GM12801 (cell line): ENCODE results near the gene RIN2.

Experiments
- CTCF ChIP-seq: IDR thresholded peaks from one replicate; pipeline ENCODE4 v1.5.1; 2011; ENCODE audit warnings: control low read depth; ENCODE audit not compliant: insufficient read length; ENCODE audit errors: extremely low read depth

RIN2 gene

GRCh38 chr20:19781235-19781634, 23.2 kb downstream of the RIN2 start:
- TF ChIP-seq CTCF, result no peak

- TF ChIP-seq CTCF, result no peak
These were observed 24.6 kb downstream of the RIN2 start for GRCh38 chr20:19782669-19783068.

- no peak for TF ChIP-seq CTCF
These were observed 25.9 kb downstream of the RIN2 start for GRCh38 chr20:19783966-19784401.

- TF ChIP-seq CTCF, result no peak
These were observed 26.6 kb downstream of the RIN2 start for GRCh38 chr20:19784511-19785172.

GRCh38 chr20:19785173-19785982, 27.3 kb downstream of the RIN2 start:
- no peak for TF ChIP-seq CTCF

GRCh38 chr20:19785983-19786285, 27.9 kb downstream of the RIN2 start:
- TF ChIP-seq CTCF, result no peak

GRCh38 chr20:19786311-19786710, 28.3 kb downstream of the RIN2 start:
- no peak for TF ChIP-seq CTCF
